BE2C (cell line): ENCODE measurements around the gene SLC22A2.

Source experiments
- DNase-seq: peaks from one replicate; pipeline ENCODE4 v3.0.0-alpha.2; 2020
- H3K27me3 ChIP-seq: fragments of 250-450 bp; sonication (Bioruptor Pico); 2 replicates; pipeline ENCODE4 v1.5.1; 2020; ENCODE audit warnings: mild to moderate bottlenecking
- H3K36me3 ChIP-seq: fragments of 250-450 bp; sonication (Bioruptor Pico); 2 replicates; pipeline ENCODE4 v1.5.1; 2020; ENCODE audit warnings: mild to moderate bottlenecking
- H3K4me1 ChIP-seq: fragments of 250-450 bp; sonication (Bioruptor Pico); 2 replicates; pipeline ENCODE4 v1.5.1; 2020
- H3K4me3 ChIP-seq: 2 replicates; pipeline ENCODE4 v1.5.1; 2011; ENCODE audit warnings: low read depth, low read length
- H3K9me3 ChIP-seq: fragments of 250-450 bp; sonication (Bioruptor Pico); 2 replicates; pipeline ENCODE4 v1.5.1; 2020
- CTCF ChIP-seq: IDR thresholded peaks from 2 replicates; pipeline ENCODE4 v1.5.1; 2012; ENCODE audit warnings: mild to moderate bottlenecking, low read depth, low read length

SLC22A2 gene

GRCh38 chr6:160252073-160252813, 6.4 kb downstream of the SLC22A2 start:
- no peaks in the 10 kb centered on the region for H3K36me3 ChIP-seq
- H3K9me3 ChIP-seq, result no peaks in the 10 kb centered on the region
- no peaks in the 10 kb centered on the region for H3K4me1 ChIP-seq
- no peak overlapping the region for H3K4me3 ChIP-seq
- no peak for DNase-seq
- no peaks in the 10 kb centered on the region for H3K27me3 ChIP-seq
- no peak for TF ChIP-seq CTCF

- H3K4me1 ChIP-seq, result no peaks in the 10 kb centered on the region
- no peak for DNase-seq
- no peak overlapping the region for H3K4me3 ChIP-seq
- no peaks in the 10 kb centered on the region for H3K27me3 ChIP-seq
- no peaks in the 10 kb centered on the region for H3K9me3 ChIP-seq
- no peak for TF ChIP-seq CTCF
- H3K36me3 ChIP-seq, result no peaks in the 10 kb centered on the region
These were observed 8.9 kb downstream of the SLC22A2 start for GRCh38 chr6:160249671-160250070.

GRCh38 chr6:160248538-160248937, 10.1 kb downstream of the SLC22A2 start:
- Histone ChIP-seq H3K27me3 (no peaks in the 10 kb centered on the region), H3K36me3 (no peaks in the 10 kb centered on the region), H3K9me3 (no peaks in the 10 kb centered on the region), H3K4me1 (no peaks in the 10 kb centered on the region), H3K4me3 (no peak overlapping the region)
- no peak for DNase-seq
- TF ChIP-seq CTCF, result no peak

GRCh38 chr6:160247457-160247883, 11.2 kb downstream of the SLC22A2 start:
- DNase-seq, result no peak
- no peaks in the 10 kb centered on the region for H3K27me3 ChIP-seq
- H3K4me3 ChIP-seq, result no peak overlapping the region
- H3K9me3 ChIP-seq, result no peaks in the 10 kb centered on the region
- TF ChIP-seq CTCF, result no peak
- H3K36me3 ChIP-seq, result no peaks in the 10 kb centered on the region
- H3K4me1 ChIP-seq, result no peaks in the 10 kb centered on the region

GRCh38 chr6:160240691-160241084, 17.9 kb downstream of the SLC22A2 start:
- DNase-seq, result no peak
- TF ChIP-seq CTCF, result no peak
- Histone ChIP-seq H3K27me3 (no peaks in the 10 kb centered on the region), H3K36me3 (no peaks in the 10 kb centered on the region), H3K4me1 (no peaks in the 10 kb centered on the region), H3K9me3 (no peaks in the 10 kb centered on the region), H3K4me3 (no peak overlapping the region)

- H3K4me1 ChIP-seq, result no peaks in the 10 kb centered on the region
- no peak for TF ChIP-seq CTCF
- no peak overlapping the region for H3K4me3 ChIP-seq
- no peak for DNase-seq
- no peaks in the 10 kb centered on the region for H3K9me3 ChIP-seq
- no peaks in the 10 kb centered on the region for H3K27me3 ChIP-seq
- no peaks in the 10 kb centered on the region for H3K36me3 ChIP-seq
These were observed 18.5 kb downstream of the SLC22A2 start for GRCh38 chr6:160239929-160240690.
